ENCODE data around the gene ARRDC2.
A peak's percentile ranks its signal among the peaks of the same experiment; 100 is the strongest.

GRCh38 chr19:18044825-18045304 is 36.9 kb downstream of the ARRDC2 start:
- TF ChIP-seq GABPB1 (CRISPR knock-in tag; IDR thresholded peaks at IDR 0.05) = no peak
- TF ChIP-seq DEAF1 (CRISPR knock-in tag; IDR thresholded peaks at IDR 0.05) = no peak
- no peak for TF ChIP-seq TCF7L2 (IDR thresholded peaks at IDR 0.05; ENCODE audit: low read depth, low read length)
- TF ChIP-seq EZH2 (IDR thresholded peaks at IDR 0.05; ENCODE audit: borderline replicate concordance, low read depth, low read length) = no peak
- no peak for TF ChIP-seq POLR2A (conservative IDR thresholded peaks at IDR 0.05)
- TF ChIP-seq, protein P1, sequence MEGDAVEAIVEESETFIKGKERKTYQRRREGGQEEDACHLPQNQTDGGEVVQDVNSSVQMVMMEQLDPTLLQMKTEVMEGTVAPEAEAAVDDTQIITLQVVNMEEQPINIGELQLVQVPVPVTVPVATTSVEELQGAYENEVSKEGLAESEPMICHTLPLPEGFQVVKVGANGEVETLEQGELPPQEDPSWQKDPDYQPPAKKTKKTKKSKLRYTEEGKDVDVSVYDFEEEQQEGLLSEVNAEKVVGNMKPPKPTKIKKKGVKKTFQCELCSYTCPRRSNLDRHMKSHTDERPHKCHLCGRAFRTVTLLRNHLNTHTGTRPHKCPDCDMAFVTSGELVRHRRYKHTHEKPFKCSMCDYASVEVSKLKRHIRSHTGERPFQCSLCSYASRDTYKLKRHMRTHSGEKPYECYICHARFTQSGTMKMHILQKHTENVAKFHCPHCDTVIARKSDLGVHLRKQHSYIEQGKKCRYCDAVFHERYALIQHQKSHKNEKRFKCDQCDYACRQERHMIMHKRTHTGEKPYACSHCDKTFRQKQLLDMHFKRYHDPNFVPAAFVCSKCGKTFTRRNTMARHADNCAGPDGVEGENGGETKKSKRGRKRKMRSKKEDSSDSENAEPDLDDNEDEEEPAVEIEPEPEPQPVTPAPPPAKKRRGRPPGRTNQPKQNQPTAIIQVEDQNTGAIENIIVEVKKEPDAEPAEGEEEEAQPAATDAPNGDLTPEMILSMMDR (IDR thresholded peaks at IDR 0.05 in 2 of 3, conservative IDR thresholded peaks at IDR 0.05 in 1 of 3; ENCODE audit: insufficient read depth in 2 of 3, low read depth in 1 of 3, low read length in 3 of 3) = no peak
- TF ChIP-seq SETDB1 (IDR thresholded peaks at IDR 0.05; ENCODE audit: low read length) = no peak
- no peak for TF ChIP-seq JUN (IDR thresholded peaks at IDR 0.05; ENCODE audit: borderline replicate concordance, low read depth, low read length)
- TF ChIP-seq JUN (CRISPR knock-in tag; IDR thresholded peaks at IDR 0.05; ENCODE audit: borderline replicate concordance) = no peak
- TF ChIP-seq, protein P2, sequence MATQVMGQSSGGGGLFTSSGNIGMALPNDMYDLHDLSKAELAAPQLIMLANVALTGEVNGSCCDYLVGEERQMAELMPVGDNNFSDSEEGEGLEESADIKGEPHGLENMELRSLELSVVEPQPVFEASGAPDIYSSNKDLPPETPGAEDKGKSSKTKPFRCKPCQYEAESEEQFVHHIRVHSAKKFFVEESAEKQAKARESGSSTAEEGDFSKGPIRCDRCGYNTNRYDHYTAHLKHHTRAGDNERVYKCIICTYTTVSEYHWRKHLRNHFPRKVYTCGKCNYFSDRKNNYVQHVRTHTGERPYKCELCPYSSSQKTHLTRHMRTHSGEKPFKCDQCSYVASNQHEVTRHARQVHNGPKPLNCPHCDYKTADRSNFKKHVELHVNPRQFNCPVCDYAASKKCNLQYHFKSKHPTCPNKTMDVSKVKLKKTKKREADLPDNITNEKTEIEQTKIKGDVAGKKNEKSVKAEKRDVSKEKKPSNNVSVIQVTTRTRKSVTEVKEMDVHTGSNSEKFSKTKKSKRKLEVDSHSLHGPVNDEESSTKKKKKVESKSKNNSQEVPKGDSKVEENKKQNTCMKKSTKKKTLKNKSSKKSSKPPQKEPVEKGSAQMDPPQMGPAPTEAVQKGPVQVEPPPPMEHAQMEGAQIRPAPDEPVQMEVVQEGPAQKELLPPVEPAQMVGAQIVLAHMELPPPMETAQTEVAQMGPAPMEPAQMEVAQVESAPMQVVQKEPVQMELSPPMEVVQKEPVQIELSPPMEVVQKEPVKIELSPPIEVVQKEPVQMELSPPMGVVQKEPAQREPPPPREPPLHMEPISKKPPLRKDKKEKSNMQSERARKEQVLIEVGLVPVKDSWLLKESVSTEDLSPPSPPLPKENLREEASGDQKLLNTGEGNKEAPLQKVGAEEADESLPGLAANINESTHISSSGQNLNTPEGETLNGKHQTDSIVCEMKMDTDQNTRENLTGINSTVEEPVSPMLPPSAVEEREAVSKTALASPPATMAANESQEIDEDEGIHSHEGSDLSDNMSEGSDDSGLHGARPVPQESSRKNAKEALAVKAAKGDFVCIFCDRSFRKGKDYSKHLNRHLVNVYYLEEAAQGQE (IDR thresholded peaks at IDR 0.05; ENCODE audit: borderline replicate concordance) = peak; percentile 76
- TF ChIP-seq, protein P2 (CRISPR knock-in tag; IDR thresholded peaks at IDR 0.05; ENCODE audit: low read depth) = no peak
- peak; percentile 68 for TF ChIP-seq EGR1 (conservative IDR thresholded peaks at IDR 0.05)
- no peak for TF ChIP-seq MYC (IDR thresholded peaks at IDR 0.05; ENCODE audit: low read depth, low read length)
- TF ChIP-seq MYC (CRISPR knock-in tag; IDR thresholded peaks at IDR 0.05; ENCODE audit: borderline replicate concordance, low read depth) = no peak
